Tibial artery (tissue), 4 donors: ENCODE data around the gene IL1RAPL2.
"Not testable (repeated sequence)": the region's sequence is repeated elsewhere in the genome, so short reads cannot be mapped to it uniquely, and the experiment has no call there.

Experiments
- DNase-seq, 2 donors: peaks; one replicate each; pipeline ENCODE4 v3.0.0-alpha.2; 2019
- H3K27ac ChIP-seq, 2 donors: fragments of 200-600 bp; sonication (generic) in 1 of 2; 1 replicate in 1 of 2; 2 replicates in 1 of 2; pipeline ENCODE4 v1.5.1; 2018 to 2019; ENCODE audit warnings: mild to moderate bottlenecking in 1 of 2
- H3K27me3 ChIP-seq, 2 donors: fragments of 200-600 bp; sonication (generic) in 1 of 2; one replicate each; pipeline versions ENCODE4 v1.5.1 to v1.6.0; 2016 to 2019
- H3K36me3 ChIP-seq, 3 donors: fragments of 200-600 bp; sonication (generic) in 2 of 3; one replicate each; pipeline ENCODE4 v1.5.1; 2016 to 2019; ENCODE audit warnings: mild to moderate bottlenecking in 2 of 3
- H3K4me1 ChIP-seq, 4 donors: fragments of 200-600 bp; sonication (generic) in 2 of 4; 1 replicate in 3 of 4; 2 replicates in 1 of 4; pipeline ENCODE4 v1.5.1; 2016 to 2019
- H3K4me3 ChIP-seq, 2 donors: fragments of 200-600 bp; sonication (generic) in 1 of 2; 1 replicate in 1 of 2; 2 replicates in 1 of 2; pipeline ENCODE4 v1.5.1; 2018 to 2019; ENCODE audit warnings: mild to moderate bottlenecking in 2 of 2
- H3K9me3 ChIP-seq, 3 donors: fragments of 200-600 bp; sonication (generic) in 1 of 3; one replicate each; pipeline ENCODE4 v1.5.1; 2016 to 2019
- CTCF ChIP-seq, 2 experiments: fragments of 200-600 bp in 1 of 2; fragments of 450-650 bp in 1 of 2; IDR thresholded peaks; one replicate each; pipeline ENCODE4 v1.5.1; 2017 to 2019; ENCODE audit warnings: antibody characterized with exemption in 2 of 2, mild to moderate bottlenecking in 1 of 2, moderate library complexity in 1 of 2
- intact Hi-C: fragments of 100-400 bp; cut with DNase I; formaldehyde crosslinking; loops from one replicate; pipeline ENCODE4 v1.15.0; 2023; ENCODE audit warnings: low total_unique reads

Gene IL1RAPL2

GRCh38 chrX:104854188-104854587 is 288.2 kb downstream of the IL1RAPL2 start:
- H3K27me3 ChIP-seq, result no peaks in the 10 kb centered on the region
- H3K9me3 ChIP-seq, result no peaks in the 10 kb centered on the region
- TF ChIP-seq CTCF (IDR thresholded peaks at IDR 0.05), result no peak
- no peak for DNase-seq
- intact Hi-C loops, result no loop called here
- H3K36me3 ChIP-seq, result no peaks in the 10 kb centered on the region
- H3K4me3 ChIP-seq, result no peak overlapping the region
- H3K27ac ChIP-seq, result no peak overlapping the region
- peaks cover 0 to 10% (median 0%) of the 10 kb centered on the region in 4 donors for H3K4me1 ChIP-seq

- H3K4me3 ChIP-seq, result no peak overlapping the region
- no peaks in the 10 kb centered on the region for H3K36me3 ChIP-seq
- peaks cover 0 to 10% (median 0%) of the 10 kb centered on the region in 4 donors for H3K4me1 ChIP-seq
- intact Hi-C loops, result no loop called here
- DNase-seq, result no peak
- H3K27ac ChIP-seq, result peak overlapping the region in 1 of 2 donors; percentile 37
- no peaks in the 10 kb centered on the region for H3K27me3 ChIP-seq
- no peak for TF ChIP-seq CTCF (IDR thresholded peaks at IDR 0.05)
- H3K9me3 ChIP-seq, result no peaks in the 10 kb centered on the region
Observed at GRCh38 chrX:104854790-104855340, 288.9 kb downstream of the IL1RAPL2 start.

- no peaks in the 10 kb centered on the region for H3K27me3 ChIP-seq
- TF ChIP-seq CTCF (IDR thresholded peaks at IDR 0.05), result no peak
- intact Hi-C loops, result no loop called here
- H3K27ac ChIP-seq, result peak overlapping the region; percentile 52 to 57
- H3K9me3 ChIP-seq, result no peaks in the 10 kb centered on the region
- H3K4me3 ChIP-seq, result no peak overlapping the region
- no peak for DNase-seq
- H3K4me1 ChIP-seq, result peaks cover 0 to 20% (median 0%) of the 10 kb centered on the region in 4 donors
- no peaks in the 10 kb centered on the region for H3K36me3 ChIP-seq
Observed at GRCh38 chrX:104863466-104863865, 297.5 kb downstream of the IL1RAPL2 start.

- peak overlapping the region; percentile 52 to 57 for H3K27ac ChIP-seq
Observed at GRCh38 chrX:104864296-104864695, 298.3 kb downstream of the IL1RAPL2 start.

GRCh38 chrX:104877504-104877903 is 311.5 kb downstream of the IL1RAPL2 start:
- Histone ChIP-seq H3K9me3 (no peaks in the 10 kb centered on the region), H3K4me3 (no peak overlapping the region), H3K4me1 (no peaks in the 10 kb centered on the region), H3K27ac (no peak overlapping the region), H3K36me3 (no peaks in the 10 kb centered on the region), H3K27me3 (no peaks in the 10 kb centered on the region)
- TF ChIP-seq CTCF (IDR thresholded peaks at IDR 0.05), result no peak
- intact Hi-C loops, result no loop called here
- no peak for DNase-seq

More at GRCh38 chrX:104864296-104864695, 298.3 kb downstream of the IL1RAPL2 start:
- no peak for TF ChIP-seq CTCF (IDR thresholded peaks at IDR 0.05)
- intact Hi-C loops, result no loop called here
- Histone ChIP-seq H3K36me3 (no peaks in the 10 kb centered on the region), H3K27me3 (no peaks in the 10 kb centered on the region), H3K4me1 (peaks cover 0 to 20% (median 0%) of the 10 kb centered on the region in 4 donors), H3K9me3 (no peaks in the 10 kb centered on the region), H3K4me3 (no peak overlapping the region)
- no peak for DNase-seq

- Histone ChIP-seq H3K4me1 (no peaks in the 10 kb centered on the region), H3K27me3 (no peaks in the 10 kb centered on the region), H3K27ac (no peak overlapping the region), H3K4me3 (no peak overlapping the region), H3K36me3 (no peaks in the 10 kb centered on the region), H3K9me3 (no peaks in the 10 kb centered on the region)
- intact Hi-C loops, result no loop called here
- TF ChIP-seq CTCF (IDR thresholded peaks at IDR 0.05), result no peak
- DNase-seq, result no peak
Observed at GRCh38 chrX:104902070-104902469, 336.1 kb downstream of the IL1RAPL2 start.

- DNase-seq, H3K9me3 ChIP-seq, H3K27ac ChIP-seq, intact Hi-C loops, H3K4me1 ChIP-seq, H3K27me3 ChIP-seq, H3K4me3 ChIP-seq, H3K36me3 ChIP-seq: not testable (repeated sequence)
Observed at GRCh38 chrX:104909694-104910093, 343.7 kb downstream of the IL1RAPL2 start.
